OCI-LY7 (cell line): Measurements from ENCODE around the gene LEMD2. TPM values are rescaled to one million over a fixed set of nuclear protein-coding genes. Genes with fewer than 3 reads are reported as not detected.

Experiments
- BruUV-seq: library from RNA; stranded (reverse); fragments of 400-500 nt; replicated peaks from 2 replicates; lab custom pipeline; 2021; lab: Mats Ljungman, UMichigan
- CTCF ChIA-PET: fragments of 300-600 bp; sonication (Branson Sonifier 250); formaldehyde crosslinking; loops from one replicate; lab custom pipeline; 2022; ENCODE audit warnings: antibody characterized with exemption; ENCODE audit not compliant: unreplicated experiment; lab: Charles Lee
- POLR2A ChIA-PET: fragments of 300-600 bp; sonication (Branson Sonifier 250); formaldehyde crosslinking; loops from one replicate; lab custom pipeline; 2022; ENCODE audit warnings: antibody characterized with exemption; lab: Charles Lee
- DNase-seq: peaks from one replicate; pipeline ENCODE4 v3.0.0-alpha.2; 2015; ENCODE audit warnings: low spot score
- H2AFZ ChIP-seq: fragments of 200-600 bp; sonication (generic), shearing (Covaris generic); 2 replicates; pipeline ENCODE4 v1.6.1; 2014; ENCODE audit warnings: mild to moderate bottlenecking, antibody characterized with exemption, low read length, moderate library complexity
- H3K27ac ChIP-seq: fragments of 200-600 bp; sonication (generic); 2 replicates; pipeline ENCODE4 v1.5.1; 2014; ENCODE audit warnings: mixed run types, low read depth, mild to moderate bottlenecking, moderate library complexity, low read length, inconsistent platforms; ENCODE audit not compliant: poor library complexity, severe bottlenecking
- H3K36me3 ChIP-seq: fragments of 200-600 bp; sonication (generic); 2 replicates; pipeline ENCODE4 v1.6.1; 2014; ENCODE audit warnings: mild to moderate bottlenecking, antibody characterized with exemption, low read length, moderate library complexity, mixed read lengths; ENCODE audit not compliant: insufficient read depth
- H3K4me1 ChIP-seq: fragments of 200-600 bp; sonication (generic); 2 replicates; pipeline ENCODE4 v1.5.1; 2014; ENCODE audit warnings: mild to moderate bottlenecking, low read length; ENCODE audit not compliant: insufficient read depth, poor library complexity, severe bottlenecking
- H3K4me2 ChIP-seq: fragments of 200-600 bp; sonication (generic); 2 replicates; pipeline ENCODE4 v1.6.1; 2014; ENCODE audit warnings: mild to moderate bottlenecking, low read length
- H3K4me3 ChIP-seq: fragments of 200-600 bp; sonication (generic); 2 replicates; pipeline ENCODE4 v1.5.1; 2014; ENCODE audit warnings: mild to moderate bottlenecking, low read depth, low read length; ENCODE audit not compliant: poor library complexity, severe bottlenecking
- H3K79me2 ChIP-seq: fragments of 200-600 bp; sonication (generic); 2 replicates; pipeline ENCODE4 v1.6.1; 2016; ENCODE audit warnings: low read depth, mild to moderate bottlenecking, low read length, moderate library complexity, mixed read lengths; ENCODE audit not compliant: insufficient read depth
- H3K9me2 ChIP-seq: fragments of 200-600 bp; sonication (generic); 2 replicates; pipeline ENCODE4 v1.6.1; 2016; ENCODE audit warnings: mild to moderate bottlenecking, low read length, mixed read lengths; ENCODE audit not compliant: insufficient read depth
- H3K9me3 ChIP-seq: fragments of 200-600 bp; sonication (generic); 2 replicates; pipeline ENCODE4 v1.6.1; 2014; ENCODE audit warnings: mild to moderate bottlenecking, mixed run types, low read length, mixed read lengths
- H4K20me1 ChIP-seq: fragments of 200-600 bp; sonication (generic); 2 replicates; pipeline ENCODE4 v1.6.1; 2014; ENCODE audit warnings: mild to moderate bottlenecking, antibody characterized with exemption, low read length, moderate library complexity, mixed read lengths; ENCODE audit not compliant: insufficient read depth
- CTCF ChIP-seq: fragments of 200-600 bp; sonication (generic); conservative IDR thresholded peaks from 2 replicates; pipeline ENCODE4 v1.5.1; 2014; ENCODE audit warnings: mild to moderate bottlenecking, antibody characterized with exemption, low read length, moderate library complexity, mixed read lengths
- EZH2phosphoT487 ChIP-seq: fragments of 200-600 bp; sonication (generic); IDR thresholded peaks from 2 replicates; pipeline ENCODE4 v1.6.1; 2018; ENCODE audit warnings: low read depth, borderline replicate concordance, mild to moderate bottlenecking, mixed run types, antibody characterized with exemption, low read length, moderate library complexity, mixed read lengths
- intact Hi-C: fragments of 100-400 bp; cut with micrococcal nuclease; formaldehyde crosslinking; loops from one replicate; pipeline ENCODE4 v1.10.0; 2022; ENCODE audit not compliant: unreplicated experiment
- total RNA-seq, 2 experiments: library from RNA; depleted of rRNA in 1 of 2; stranded (reverse); fragments of >200 nt in 1 of 2; shearing (Covaris generic) in 1 of 2; gene quantifications; 2 replicates each; pipeline ENCODE4 v1.2.3, GENCODE V29; 2014 to 2022

LEMD2 gene
- total RNA-seq, 2 experiments from 2014 or later = 59.2 to 66.9 TPM

GRCh38 chr6:33797626-33798342 is 8.9 kb upstream of the LEMD2 start:
- TF ChIP-seq EZH2phosphoT487 (no peak), CTCF (no peak)
- no peaks in the 10 kb centered on the region for H3K9me3 ChIP-seq
- no peaks in the 10 kb centered on the region for H3K79me2 ChIP-seq
- no peak for DNase-seq
- POLR2A ChIA-PET = no interaction called here
- no peaks in the 10 kb centered on the region for H3K36me3 ChIP-seq
- intact Hi-C loops = no loop called here
- H3K4me1 ChIP-seq = no peaks in the 10 kb centered on the region
- no peak overlapping the region for H3K27ac ChIP-seq
- H3K4me3 ChIP-seq = no peak overlapping the region
- CTCF ChIA-PET = no interaction called here
- H2AFZ ChIP-seq = no peak overlapping the region
- H4K20me1 ChIP-seq = no peaks in the 10 kb centered on the region
- no TSS peak for BruUV-seq
- H3K9me2 ChIP-seq = no peaks in the 10 kb centered on the region
- no peak overlapping the region for H3K4me2 ChIP-seq

- no peaks in the 10 kb centered on the region for H3K79me2 ChIP-seq
- no TSS peak for BruUV-seq
- no peaks in the 10 kb centered on the region for H3K4me1 ChIP-seq
- ChIA-PET POLR2A (no interaction called here), CTCF (no interaction called here)
- no peaks in the 10 kb centered on the region for H4K20me1 ChIP-seq
- no peak overlapping the region for H3K27ac ChIP-seq
- no peak for DNase-seq
- intact Hi-C loops = no loop called here
- H3K9me3 ChIP-seq = no peaks in the 10 kb centered on the region
- no peak for TF ChIP-seq CTCF
- no peak for TF ChIP-seq EZH2phosphoT487
- H3K4me2 ChIP-seq = no peak overlapping the region
- no peak overlapping the region for H3K4me3 ChIP-seq
- H3K9me2 ChIP-seq = no peaks in the 10 kb centered on the region
- H3K36me3 ChIP-seq = no peaks in the 10 kb centered on the region
- no peak overlapping the region for H2AFZ ChIP-seq
These were observed 6.1 kb upstream of the LEMD2 start for GRCh38 chr6:33794910-33795623.

GRCh38 chr6:33792981-33793380 is 4.1 kb upstream of the LEMD2 start:
- Histone ChIP-seq H3K4me2 (no peak overlapping the region), H3K4me3 (no peak overlapping the region), H3K9me2 (no peaks in the 10 kb centered on the region), H3K9me3 (no peaks in the 10 kb centered on the region), H3K36me3 (no peaks in the 10 kb centered on the region), H3K4me1 (no peaks in the 10 kb centered on the region), H3K27ac (no peak overlapping the region), H4K20me1 (no peaks in the 10 kb centered on the region), H2AFZ (no peak overlapping the region), H3K79me2 (peaks cover under 1% of the 10 kb centered on the region; the same call in 1 of the 2 replicates)
- intact Hi-C loops = no loop called here
- no TSS peak for BruUV-seq
- CTCF ChIA-PET = no interaction called here
- TF ChIP-seq CTCF (no peak), EZH2phosphoT487 (no peak)
- no peak for DNase-seq
- POLR2A ChIA-PET = no interaction called here
